Measurements from ENCODE around the gene CEP78.
A peak's percentile ranks its signal among the peaks of the same experiment; 100 is the strongest.

- TF ChIP-seq CTCF (IDR thresholded peaks at IDR 0.05): peak; percentile 52 to 68 (median 66)
- TF ChIP-seq POLR2A (IDR thresholded peaks at IDR 0.05; ENCODE audit: low read depth): no peak
Measured at GRCh38 chr9:78261403-78262001, 25.6 kb downstream of the CEP78 start.

Measured in esophagus muscularis mucosa (tissue), 3 donors.